Fibroblast of lung (primary cell): Measurements from ENCODE around the gene WDR26. TPM values are rescaled to one million over a fixed set of nuclear protein-coding genes. Genes with fewer than 3 reads are reported as not detected.

Source experiments
- DNase-seq, 2 donors: peaks; one replicate each; pipeline versions ENCODE4 v3.0.0 to v3.0.0-alpha.2; 2010; ENCODE audit warnings: low read depth in 2 of 2
- H2AFZ ChIP-seq: 2 replicates; pipeline ENCODE4 v1.5.1; 2012; ENCODE audit warnings: low read length, control low read depth, inconsistent platforms
- H3K27ac ChIP-seq: 2 replicates; pipeline ENCODE4 v1.5.1; 2011; ENCODE audit warnings: low read length, control low read depth; ENCODE audit not compliant: insufficient read depth
- H3K27me3 ChIP-seq: 2 replicates; pipeline ENCODE4 v1.5.1; 2011; ENCODE audit warnings: mild to moderate bottlenecking, low read length; ENCODE audit not compliant: control insufficient read depth, insufficient read depth
- H3K36me3 ChIP-seq: 2 replicates; pipeline ENCODE4 v1.5.1; 2011; ENCODE audit warnings: low read length; ENCODE audit not compliant: control insufficient read depth, insufficient read depth
- H3K4me1 ChIP-seq: 2 replicates; pipeline ENCODE4 v1.5.1; 2011; ENCODE audit warnings: low read length; ENCODE audit not compliant: control insufficient read depth, insufficient read depth; ENCODE audit errors: extremely low read depth
- H3K4me2 ChIP-seq: 2 replicates; pipeline ENCODE4 v1.5.1; 2011; ENCODE audit warnings: low read length, control low read depth; ENCODE audit not compliant: insufficient read depth; ENCODE audit errors: extremely low read depth
- H3K4me3 ChIP-seq, 4 experiments: fragments of 200-600 bp in 1 of 4; sonication (generic) in 1 of 4; replicated peaks in 1 of 4; 2 replicates each; pipeline ENCODE4 v1.5.1; 2011 to 2016; ENCODE audit warnings: low read length in 4 of 4, low read depth in 3 of 4, mild to moderate bottlenecking in 3 of 4, control low read depth in 2 of 4, inconsistent platforms in 1 of 4, mixed read lengths in 1 of 4; ENCODE audit not compliant: insufficient read depth in 1 of 4; ENCODE audit errors: control extremely low read depth in 1 of 4
- H3K79me2 ChIP-seq: 2 replicates; pipeline ENCODE4 v1.5.1; 2012; ENCODE audit warnings: mild to moderate bottlenecking, low read length, inconsistent platforms; ENCODE audit not compliant: control insufficient read depth, insufficient read depth
- H3K9ac ChIP-seq: 2 replicates; pipeline ENCODE4 v1.5.1; 2011; ENCODE audit warnings: mild to moderate bottlenecking, low read length, control low read depth; ENCODE audit not compliant: insufficient read depth
- H3K9me3 ChIP-seq: 2 replicates; pipeline ENCODE4 v1.5.1; 2012; ENCODE audit warnings: low read depth, low read length; ENCODE audit not compliant: control insufficient read depth, insufficient read depth
- H4K20me1 ChIP-seq: 2 replicates; pipeline ENCODE4 v1.5.1; 2011; ENCODE audit warnings: low read length; ENCODE audit not compliant: control insufficient read depth, insufficient read depth; ENCODE audit errors: extremely low read depth
- EZH2 ChIP-seq: IDR thresholded peaks from 2 replicates; pipeline ENCODE4 v1.5.1; 2012; ENCODE audit warnings: low read length, control low read depth, mild to moderate bottlenecking; ENCODE audit errors: missing control alignments
- polyA plus RNA-seq, 2 donors: library from polyadenylated mRNA; depleted of rRNA in 1 of 2; stranded (reverse) in 1 of 2; unstranded in 1 of 2; fragments of >200 nt; gene quantifications; 2 replicates each; pipeline ENCODE4 v1.2.1, GENCODE V29; 2011 to 2012; ENCODE audit warnings: missing spikeins in 1 of 2
- total RNA-seq: library from RNA; depleted of rRNA; stranded (reverse); fragments of >200 nt; gene quantifications from 2 replicates; pipeline ENCODE4 v1.2.1, GENCODE V29; 2014
- TF ChIP-seq, protein P1 (sequence below), 2 donors: IDR thresholded peaks in 1 of 2; conservative IDR thresholded peaks in 1 of 2; 1 replicate in 1 of 2; 2 replicates in 1 of 2; pipeline ENCODE4 v1.5.1; 2011 to 2012; ENCODE audit warnings: low read length in 2 of 2, control low read depth in 1 of 2, inconsistent platforms in 1 of 2, low read depth in 1 of 2, mild to moderate bottlenecking in 1 of 2

The WDR26 gene
- total and polyA plus RNA-seq, 2 donors (not counting 1 experiment from before 2014, with no cell fraction given): 70.4 to 83.4 TPM

DNA sequence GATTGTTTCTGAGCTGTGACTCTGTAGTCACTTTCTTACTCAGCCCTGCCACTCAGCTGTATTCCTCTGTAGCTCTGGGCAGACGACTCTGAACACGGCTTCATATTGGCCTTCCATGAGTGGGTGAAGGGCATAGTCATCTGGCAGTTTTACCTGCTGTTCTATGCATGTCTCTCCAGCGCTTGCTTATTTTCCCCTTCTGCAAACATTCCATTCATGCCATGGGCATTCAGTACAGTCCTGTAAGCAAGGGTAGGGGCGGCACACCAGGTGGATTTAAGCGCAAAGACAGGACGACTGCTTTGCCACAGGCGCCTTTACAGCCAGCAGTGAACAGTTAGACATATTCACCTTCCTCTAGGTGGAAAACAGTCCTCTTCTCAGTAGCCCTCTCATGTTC lies 4.4 kb upstream of the WDR26 start:
- Histone ChIP-seq H3K27me3 (no peaks in the 10 kb centered on the region), H3K4me2 (no peak overlapping the region), H2AFZ (no peak overlapping the region), H3K79me2 (peaks cover 8% of the 10 kb centered on the region), H3K36me3 (no peaks in the 10 kb centered on the region), H3K4me3 (no peak overlapping the region), H3K9ac (no peak overlapping the region), H4K20me1 (no peaks in the 10 kb centered on the region), H3K4me1 (peaks cover 3% of the 10 kb centered on the region), H3K9me3 (no peaks in the 10 kb centered on the region), H3K27ac (no peak overlapping the region)
- TF ChIP-seq, protein P1, sequence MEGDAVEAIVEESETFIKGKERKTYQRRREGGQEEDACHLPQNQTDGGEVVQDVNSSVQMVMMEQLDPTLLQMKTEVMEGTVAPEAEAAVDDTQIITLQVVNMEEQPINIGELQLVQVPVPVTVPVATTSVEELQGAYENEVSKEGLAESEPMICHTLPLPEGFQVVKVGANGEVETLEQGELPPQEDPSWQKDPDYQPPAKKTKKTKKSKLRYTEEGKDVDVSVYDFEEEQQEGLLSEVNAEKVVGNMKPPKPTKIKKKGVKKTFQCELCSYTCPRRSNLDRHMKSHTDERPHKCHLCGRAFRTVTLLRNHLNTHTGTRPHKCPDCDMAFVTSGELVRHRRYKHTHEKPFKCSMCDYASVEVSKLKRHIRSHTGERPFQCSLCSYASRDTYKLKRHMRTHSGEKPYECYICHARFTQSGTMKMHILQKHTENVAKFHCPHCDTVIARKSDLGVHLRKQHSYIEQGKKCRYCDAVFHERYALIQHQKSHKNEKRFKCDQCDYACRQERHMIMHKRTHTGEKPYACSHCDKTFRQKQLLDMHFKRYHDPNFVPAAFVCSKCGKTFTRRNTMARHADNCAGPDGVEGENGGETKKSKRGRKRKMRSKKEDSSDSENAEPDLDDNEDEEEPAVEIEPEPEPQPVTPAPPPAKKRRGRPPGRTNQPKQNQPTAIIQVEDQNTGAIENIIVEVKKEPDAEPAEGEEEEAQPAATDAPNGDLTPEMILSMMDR (conservative IDR thresholded peaks at IDR 0.05 in 1 of 2, IDR thresholded peaks at IDR 0.05 in 1 of 2; ENCODE audit: low read depth in 1 of 2, low read length in 2 of 2): no peak
- no peak for TF ChIP-seq EZH2
- DNase-seq: no peak

- peak overlapping the region; percentile 98 for H3K4me2 ChIP-seq
- peaks cover 36% of the 10 kb centered on the region for H3K79me2 ChIP-seq
- H4K20me1 ChIP-seq: peaks cover 7% of the 10 kb centered on the region
- no peak overlapping the region for H2AFZ ChIP-seq
- TF ChIP-seq EZH2: no peak
- TF ChIP-seq, protein P1 (conservative IDR thresholded peaks at IDR 0.05 in 1 of 2, IDR thresholded peaks at IDR 0.05 in 1 of 2; ENCODE audit: low read depth in 1 of 2, low read length in 2 of 2): no peak
- H3K9me3 ChIP-seq: no peaks in the 10 kb centered on the region
- DNase-seq: no peak
- peaks cover 7% of the 10 kb centered on the region for H3K4me1 ChIP-seq
- peak overlapping the region; percentile 11 for H3K9ac ChIP-seq
- H3K27ac ChIP-seq: peak overlapping the region; percentile 98
- no peaks in the 10 kb centered on the region for H3K27me3 ChIP-seq
- peak overlapping the region in 3 of 4 experiments; percentile 15 to 86 (median 77) for H3K4me3 ChIP-seq
- H3K36me3 ChIP-seq: no peaks in the 10 kb centered on the region
Observed at GRCh38 chr1:224435999-224436398, 1.4 kb upstream of the WDR26 start.

DNA sequence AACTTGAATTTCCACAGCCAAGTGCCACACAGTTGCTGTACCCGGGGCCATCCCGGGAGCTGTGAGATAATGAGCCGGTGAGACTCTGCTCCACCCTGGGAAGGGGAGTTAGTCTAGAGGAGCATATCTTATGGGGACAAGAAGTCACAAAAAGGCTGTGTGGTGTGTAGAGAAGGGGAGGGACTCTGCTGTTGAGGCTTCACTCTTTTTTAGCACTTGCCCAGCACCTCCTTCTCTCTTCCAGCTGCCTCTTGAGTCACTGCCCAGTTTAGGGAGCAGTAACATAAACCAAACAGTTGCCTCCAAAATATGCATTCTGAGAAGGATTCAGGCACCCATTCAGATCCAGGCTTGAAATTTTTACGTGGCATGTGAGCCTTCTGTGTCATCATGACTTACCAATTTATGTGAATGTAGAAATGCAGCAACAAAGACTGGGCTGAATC lies 744 bp upstream of the WDR26 start:
- Histone ChIP-seq H3K4me3 (peak overlapping the region; percentile 66 to 86 (median 80)), H2AFZ (no peak overlapping the region), H3K27me3 (no peaks in the 10 kb centered on the region), H4K20me1 (peaks cover 7% of the 10 kb centered on the region), H3K36me3 (no peaks in the 10 kb centered on the region), H3K27ac (peak overlapping the region; percentile 98), H3K79me2 (peaks cover 36% of the 10 kb centered on the region), H3K9ac (peak overlapping the region; percentile 86), H3K4me2 (peak overlapping the region; percentile 98), H3K4me1 (peaks cover 9% of the 10 kb centered on the region), H3K9me3 (no peaks in the 10 kb centered on the region)
- peak; percentile 79 to 90 for DNase-seq
- TF ChIP-seq, protein P1 (conservative IDR thresholded peaks at IDR 0.05 in 1 of 2, IDR thresholded peaks at IDR 0.05 in 1 of 2; ENCODE audit: low read depth in 1 of 2, low read length in 2 of 2): no peak
- no peak for TF ChIP-seq EZH2
